Endodermal cell (in vitro differentiated cells): ENCODE results near the gene LRMDA. TPM values are rescaled to one million over a fixed set of nuclear protein-coding genes. Genes with fewer than 3 reads are reported as not detected.

Experiments
- DNase-seq: peaks from one replicate; pipeline ENCODE4 v3.0.0-alpha.2; 2017
- H3K27ac ChIP-seq: 2 replicates; pipeline ENCODE4 v1.5.1; 2013; ENCODE audit warnings: mild to moderate bottlenecking, low read depth, low read length, moderate library complexity
- H3K27me3 ChIP-seq: 2 replicates; pipeline ENCODE4 v1.6.1; 2013; ENCODE audit warnings: mild to moderate bottlenecking, low read length, moderate library complexity; ENCODE audit not compliant: insufficient read depth, control insufficient read depth, poor library complexity, severe bottlenecking
- H3K36me3 ChIP-seq: 2 replicates; pipeline ENCODE4 v1.7.0; 2013; ENCODE audit warnings: mild to moderate bottlenecking, low read length, moderate library complexity; ENCODE audit not compliant: control insufficient read depth, insufficient read depth
- H3K4me1 ChIP-seq: one replicate; pipeline ENCODE4 v1.7.0; 2013; ENCODE audit warnings: low read length; ENCODE audit not compliant: control insufficient read depth, insufficient read depth
- H3K4me3 ChIP-seq: 2 replicates; pipeline ENCODE4 v1.5.1; 2013; ENCODE audit warnings: mild to moderate bottlenecking, low read length, moderate library complexity
- H3K9ac ChIP-seq: 2 replicates; pipeline ENCODE4 v1.6.1; 2013; ENCODE audit warnings: mild to moderate bottlenecking, low read length, moderate library complexity; ENCODE audit not compliant: poor library complexity, severe bottlenecking; ENCODE audit errors: extremely low read depth
- H3K9me3 ChIP-seq: 2 replicates; pipeline ENCODE4 v1.6.1; 2013; ENCODE audit warnings: mild to moderate bottlenecking, low read length, moderate library complexity; ENCODE audit not compliant: control insufficient read depth
- H3K27ac Mint-ChIP-seq: 2 replicates; pipeline ENCODE4 v1.8.0; 2020; ENCODE audit warnings: mixed read lengths
- H3K27me3 Mint-ChIP-seq: 2 replicates; pipeline ENCODE4 v1.8.0; 2021; ENCODE audit warnings: mild to moderate bottlenecking, mixed read lengths; ENCODE audit not compliant: insufficient read depth
- H3K36me3 Mint-ChIP-seq: 2 replicates; pipeline ENCODE4 v1.8.0; 2020; ENCODE audit warnings: low read depth, mixed read lengths
- H3K4me1 Mint-ChIP-seq: 2 replicates; pipeline ENCODE4 v1.8.0; 2020; ENCODE audit warnings: mixed read lengths
- H3K4me3 Mint-ChIP-seq: 2 replicates; pipeline ENCODE4 v1.8.0; 2020; ENCODE audit warnings: mild to moderate bottlenecking, moderate library complexity, mixed read lengths
- H3K9me3 Mint-ChIP-seq: 2 replicates; pipeline ENCODE4 v1.8.0; 2020; ENCODE audit warnings: mild to moderate bottlenecking, mixed read lengths
- CTCF ChIP-seq: fragments of 200-600 bp; sonication (generic); conservative IDR thresholded peaks from 2 replicates; pipeline ENCODE4 v1.5.0; 2021; ENCODE audit warnings: antibody characterized with exemption, mild to moderate bottlenecking
- WGBS, 2 experiments: methylation state at CpG; one replicate each; pipeline versions ENCODE4 v1.1.5 to v1.1.7; 2013; ENCODE audit warnings: missing lambda C conversion rate in 2 of 2, mixed read lengths in 1 of 2; ENCODE audit not compliant: insufficient coverage in 1 of 2, insufficient read length in 1 of 2; 5-methylcytosine and 5-hydroxymethylcytosine counted together
- total RNA-seq, 2 donors: library from RNA; stranded (reverse); fragmentation: NEBNext Ultra II Directional in 1 of 2; extraction: Animal tissue kit (Norgen Biotek cat#: 25700) in 1 of 2; gene quantifications; 2 replicates in 1 of 2; 3 replicates in 1 of 2; pipeline ENCODE4 v1.2.1, GENCODE V29; 2021

The LRMDA gene
- total RNA-seq, 2 donors from 2014 or later, result 1.7 to 5.1 TPM

DNA sequence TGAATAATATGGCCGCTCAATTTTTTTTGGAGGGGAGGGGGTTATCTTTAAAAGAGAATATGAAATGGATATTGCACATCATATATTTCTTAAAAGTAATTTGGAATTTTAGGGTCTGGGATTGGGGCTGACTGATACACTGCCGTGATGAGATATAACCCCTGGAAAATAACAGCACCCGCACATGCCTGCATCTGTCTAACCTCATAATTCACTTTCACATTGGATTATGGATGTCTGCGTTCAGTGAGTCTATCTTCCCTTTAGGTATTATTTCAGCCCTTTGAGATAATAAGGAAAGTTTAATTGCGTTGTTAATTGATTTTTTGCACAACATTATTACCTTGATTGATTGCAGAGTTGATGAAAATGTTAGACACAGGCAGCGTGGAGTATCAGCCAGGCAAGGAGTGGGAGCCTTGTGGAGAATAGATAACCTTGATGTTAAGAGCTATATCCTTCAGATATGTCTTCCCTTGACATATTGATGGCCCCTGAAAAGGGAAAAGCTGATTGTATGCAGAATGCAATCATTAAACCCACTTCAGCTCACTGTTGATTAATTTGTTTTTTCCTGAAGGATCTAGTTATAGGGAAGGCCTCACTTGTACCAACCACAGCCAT is 1111.0 kb downstream of the LRMDA start:
- Histone ChIP-seq H3K9me3 (no peaks in the 10 kb centered on the region), H3K4me3 (no peak overlapping the region), H3K36me3 (no peaks in the 10 kb centered on the region), H3K27ac (no peak overlapping the region), H3K4me1 (no peaks in the 10 kb centered on the region), H3K27me3 (no peaks in the 10 kb centered on the region), H3K9ac (no peak overlapping the region)
- Mint-ChIP-seq H3K27me3 (no peaks in the 10 kb centered on the region), H3K9me3 (no peaks in the 10 kb centered on the region), H3K27ac (no peak overlapping the region), H3K4me3 (no peak overlapping the region), H3K36me3 (no peaks in the 10 kb centered on the region), H3K4me1 (no peaks in the 10 kb centered on the region)
- 91 to 97% methylated on average over 3 to 6 of the region's 6 CpGs for WGBS, 2 experiments
- no peak for TF ChIP-seq CTCF
- DNase-seq, result no peak

GRCh38 chr10:76543655-76544054 is 1112.2 kb downstream of the LRMDA start:
- 87 to 94% methylated on average over 4 of the region's 4 CpGs for WGBS, 2 experiments
- no peaks in the 10 kb centered on the region for H3K9me3 ChIP-seq
- H3K36me3 ChIP-seq, result no peaks in the 10 kb centered on the region
- no peaks in the 10 kb centered on the region for H3K4me1 ChIP-seq
- H3K27ac ChIP-seq, result no peak overlapping the region
- Mint-ChIP-seq H3K27ac (no peak overlapping the region), H3K4me3 (no peak overlapping the region), H3K4me1 (no peaks in the 10 kb centered on the region), H3K9me3 (no peaks in the 10 kb centered on the region), H3K36me3 (no peaks in the 10 kb centered on the region), H3K27me3 (peaks cover 4% of the 10 kb centered on the region)
- no peak overlapping the region for H3K9ac ChIP-seq
- no peak overlapping the region for H3K4me3 ChIP-seq
- H3K27me3 ChIP-seq, result no peaks in the 10 kb centered on the region
- DNase-seq, result no peak
- TF ChIP-seq CTCF, result no peak

- Mint-ChIP-seq H3K4me3 (no peak overlapping the region), H3K36me3 (no peaks in the 10 kb centered on the region), H3K27ac (no peak overlapping the region), H3K4me1 (no peaks in the 10 kb centered on the region), H3K9me3 (no peaks in the 10 kb centered on the region), H3K27me3 (peaks cover 5% of the 10 kb centered on the region)
- Histone ChIP-seq H3K9ac (no peak overlapping the region), H3K27me3 (no peaks in the 10 kb centered on the region), H3K27ac (no peak overlapping the region), H3K4me3 (no peak overlapping the region), H3K4me1 (no peaks in the 10 kb centered on the region), H3K36me3 (no peaks in the 10 kb centered on the region), H3K9me3 (no peaks in the 10 kb centered on the region)
- no peak for DNase-seq
- 93% methylated on average over 1 of the region's 1 CpG; no CpG with 5 or more reads in 1 of the 2 experiments for WGBS, 2 experiments
- TF ChIP-seq CTCF, result no peak
Measured at GRCh38 chr10:76544789-76545188, 1113.4 kb downstream of the LRMDA start.
